Retinal pigment epithelial cell (primary cell): ENCODE data around the gene EFCAB11.

ENCODE experiments used
- DNase-seq: peaks from one replicate; pipeline ENCODE4 v3.0.0-alpha.2; 2010; ENCODE audit warnings: low read depth
- H3K4me3 ChIP-seq: 2 replicates; pipeline ENCODE4 v1.5.1; 2011; ENCODE audit warnings: mild to moderate bottlenecking, low read length, control low read depth, moderate library complexity
- TF ChIP-seq, protein P1 (sequence below): conservative IDR thresholded peaks from 2 replicates; pipeline ENCODE4 v1.5.1; 2011; ENCODE audit warnings: low read depth, low read length, control low read depth, inconsistent platforms

EFCAB11 gene

DNA sequence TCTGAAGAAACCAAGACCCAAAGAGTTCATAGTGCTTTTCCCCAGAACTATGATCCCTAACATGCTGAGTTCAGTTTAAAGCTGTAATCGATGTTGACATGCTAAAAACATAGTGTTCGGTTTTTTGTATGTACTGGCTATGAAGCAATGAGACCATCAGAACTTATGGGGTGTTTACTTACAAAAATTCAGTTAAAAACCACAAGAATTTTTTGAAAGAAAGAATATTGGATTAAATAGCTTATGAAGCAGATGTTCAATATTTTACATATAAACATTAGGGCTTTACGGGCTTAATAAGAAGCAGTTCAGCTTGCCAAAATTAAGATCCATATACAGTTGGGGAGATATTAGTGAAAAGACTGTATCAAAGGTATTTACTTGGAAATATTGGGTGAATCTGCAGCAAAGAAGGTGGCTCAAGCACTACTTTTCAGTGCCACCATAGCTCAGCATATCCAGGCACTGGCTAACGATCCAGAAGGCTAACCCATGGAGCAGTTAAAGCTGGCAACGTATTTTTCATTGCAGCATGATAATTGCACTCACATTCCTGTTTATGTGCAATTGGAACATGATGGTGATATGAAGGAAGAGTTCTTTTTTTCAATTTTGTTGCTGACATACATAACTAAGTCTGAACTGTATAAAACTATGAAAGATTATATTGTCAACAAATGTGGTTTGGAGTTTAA lies 125.9 kb downstream of the EFCAB11 start:
- H3K4me3 ChIP-seq = no peak overlapping the region
- DNase-seq = no peak
- TF ChIP-seq, protein P1, sequence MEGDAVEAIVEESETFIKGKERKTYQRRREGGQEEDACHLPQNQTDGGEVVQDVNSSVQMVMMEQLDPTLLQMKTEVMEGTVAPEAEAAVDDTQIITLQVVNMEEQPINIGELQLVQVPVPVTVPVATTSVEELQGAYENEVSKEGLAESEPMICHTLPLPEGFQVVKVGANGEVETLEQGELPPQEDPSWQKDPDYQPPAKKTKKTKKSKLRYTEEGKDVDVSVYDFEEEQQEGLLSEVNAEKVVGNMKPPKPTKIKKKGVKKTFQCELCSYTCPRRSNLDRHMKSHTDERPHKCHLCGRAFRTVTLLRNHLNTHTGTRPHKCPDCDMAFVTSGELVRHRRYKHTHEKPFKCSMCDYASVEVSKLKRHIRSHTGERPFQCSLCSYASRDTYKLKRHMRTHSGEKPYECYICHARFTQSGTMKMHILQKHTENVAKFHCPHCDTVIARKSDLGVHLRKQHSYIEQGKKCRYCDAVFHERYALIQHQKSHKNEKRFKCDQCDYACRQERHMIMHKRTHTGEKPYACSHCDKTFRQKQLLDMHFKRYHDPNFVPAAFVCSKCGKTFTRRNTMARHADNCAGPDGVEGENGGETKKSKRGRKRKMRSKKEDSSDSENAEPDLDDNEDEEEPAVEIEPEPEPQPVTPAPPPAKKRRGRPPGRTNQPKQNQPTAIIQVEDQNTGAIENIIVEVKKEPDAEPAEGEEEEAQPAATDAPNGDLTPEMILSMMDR = no peak

- TF ChIP-seq, protein P1 = no peak
- no peak for DNase-seq
- no peak overlapping the region for H3K4me3 ChIP-seq
Measured at GRCh38 chr14:89827265-89827664, 127.3 kb downstream of the EFCAB11 start.

DNA sequence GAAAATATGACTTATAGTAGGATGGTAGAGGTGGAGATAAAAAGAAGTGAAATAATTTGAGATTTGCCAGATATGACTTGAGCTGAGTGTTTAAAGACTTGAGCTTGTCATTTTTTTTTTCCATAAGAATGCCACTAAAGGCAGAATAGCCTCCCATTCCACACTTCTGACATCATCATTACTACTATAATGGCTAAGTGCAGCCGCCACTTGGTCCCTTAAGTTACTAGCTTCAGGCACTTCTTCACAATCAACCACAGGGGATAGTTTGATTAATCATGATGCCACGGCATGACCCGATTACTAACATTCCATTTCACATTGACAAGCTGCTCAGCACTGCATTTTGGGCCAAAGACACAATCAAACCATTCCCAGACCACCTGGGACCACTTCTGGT lies 127.9 kb downstream of the EFCAB11 start:
- no peak for DNase-seq
- TF ChIP-seq, protein P1 = no peak
- H3K4me3 ChIP-seq = no peak overlapping the region

GRCh38 chr14:89823743-89824142 lies 130.8 kb downstream of the EFCAB11 start:
- no peak overlapping the region for H3K4me3 ChIP-seq
- DNase-seq = no peak
- TF ChIP-seq, protein P1 = no peak

DNA sequence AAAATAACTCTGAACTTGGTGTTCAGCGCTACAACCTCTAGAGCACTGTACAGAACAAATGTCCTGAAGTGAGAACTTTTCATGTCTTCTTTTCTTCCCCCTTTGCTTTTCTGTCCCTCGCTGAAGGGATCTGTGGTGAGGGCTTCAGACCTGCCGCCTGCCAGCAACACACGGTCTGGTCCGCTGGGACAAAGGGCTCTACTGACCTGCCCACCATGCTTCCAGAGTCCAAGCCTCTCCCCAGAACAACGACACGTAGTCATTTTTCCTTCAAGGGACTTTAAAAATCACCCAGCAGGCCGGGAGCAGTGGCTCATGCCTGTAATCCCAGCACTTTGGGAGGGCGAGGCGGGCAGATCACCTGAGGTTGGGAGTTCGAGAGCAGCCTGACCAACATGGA lies 140.4 kb downstream of the EFCAB11 start:
- DNase-seq = no peak
- TF ChIP-seq, protein P1 = no peak
- H3K4me3 ChIP-seq = no peak overlapping the region

DNA sequence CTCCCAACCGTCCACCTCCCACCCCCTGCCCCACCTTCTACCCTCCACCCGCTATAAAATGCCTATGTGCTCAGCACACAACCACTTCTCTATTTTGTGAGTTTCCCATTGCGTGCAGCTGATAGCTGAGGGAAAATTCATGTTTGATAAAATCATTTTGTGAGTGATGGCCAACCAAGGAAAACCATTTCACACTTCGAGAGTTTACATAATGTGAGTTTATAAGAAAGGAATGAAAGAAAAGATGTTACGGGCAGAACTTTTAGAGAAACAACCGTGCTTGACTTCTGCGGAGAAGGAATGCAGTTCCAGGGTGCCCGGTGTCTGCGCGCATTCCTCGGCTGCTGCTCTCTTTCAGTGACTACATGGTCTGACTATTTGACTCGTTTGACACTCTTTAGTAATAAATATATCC lies 140.9 kb downstream of the EFCAB11 start:
- H3K4me3 ChIP-seq = no peak overlapping the region

More for the DNA sequence above, 140.9 kb downstream of the EFCAB11 start:
- TF ChIP-seq, protein P1 = no peak
- peak; percentile 33 for DNase-seq
